GM18505 (cell line): ENCODE data around the gene AIF1.
"Not testable (repeated sequence)": the region's sequence is repeated elsewhere in the genome, so short reads cannot be mapped to it uniquely, and the experiment has no call there.

Source experiments
- ATAC-seq: cut with Tn5 transposase; IDR thresholded peaks from one replicate; pipeline ENCODE4 v1.9.1; 2021; ENCODE audit not compliant: unreplicated experiment
- POLR2A ChIP-seq: IDR thresholded peaks from 4 replicates; pipeline ENCODE4 v1.6.1; 2011; ENCODE audit warnings: borderline replicate concordance; ENCODE audit not compliant: insufficient read depth, insufficient read length; ENCODE audit errors: extremely low read depth

Gene AIF1

GRCh38 chr6:31586599-31587281 lies 28.3 kb upstream of the AIF1 start:
- peak; percentile 45 for TF ChIP-seq POLR2A
- ATAC-seq = no peak

GRCh38 chr6:31587791-31588777 lies 26.9 kb upstream of the AIF1 start:
- peak; percentile 1 for TF ChIP-seq POLR2A
- no peak for ATAC-seq

- no peak for TF ChIP-seq POLR2A
- no peak for ATAC-seq
Observed at GRCh38 chr6:31588871-31589650, 26.0 kb upstream of the AIF1 start.

- ATAC-seq = not testable (repeated sequence)
Observed at GRCh38 chr6:31590691-31591090, 24.3 kb upstream of the AIF1 start.

GRCh38 chr6:31592396-31592771 lies 22.6 kb upstream of the AIF1 start:
- no peak for TF ChIP-seq POLR2A
- ATAC-seq = no peak

GRCh38 chr6:31597006-31597405 lies 18.0 kb upstream of the AIF1 start:
- no peak for TF ChIP-seq POLR2A
- no peak for ATAC-seq

- ATAC-seq = no peak
- no peak for TF ChIP-seq POLR2A
Observed at GRCh38 chr6:31607317-31607716, 7.7 kb upstream of the AIF1 start.

- no peak for ATAC-seq
- no peak for TF ChIP-seq POLR2A
Observed at GRCh38 chr6:31609519-31610406, 5.3 kb upstream of the AIF1 start.

GRCh38 chr6:31610968-31611367 lies 4.1 kb upstream of the AIF1 start:
- no peak for ATAC-seq
- no peak for TF ChIP-seq POLR2A

GRCh38 chr6:31614075-31614619 lies 887 bp upstream of the AIF1 start:
- TF ChIP-seq POLR2A = peak; percentile 52
- no peak for ATAC-seq

- peak; percentile 26 for TF ChIP-seq POLR2A
- no peak for ATAC-seq
Observed at GRCh38 chr6:31615748-31616147, 714 bp downstream of the AIF1 start.

- no peak for ATAC-seq
- TF ChIP-seq POLR2A = no peak
Observed at GRCh38 chr6:31617010-31617409, 2.0 kb downstream of the AIF1 start.

GRCh38 chr6:31619805-31620585 lies 5.0 kb downstream of the AIF1 start:
- peak; percentile 69 for ATAC-seq
- TF ChIP-seq POLR2A = peak; percentile 93
